SU-DHL-6 (cell line): ENCODE measurements around the gene DAPK2.
A peak's percentile ranks its signal among the peaks of the same experiment; 100 is the strongest.

Experiments
- H2AFZ ChIP-seq: fragments of 200-600 bp; sonication (generic); 2 replicates; pipeline ENCODE4 v1.6.1; 2014; ENCODE audit warnings: low read depth, mild to moderate bottlenecking, moderate library complexity, mixed read lengths, antibody characterized with exemption, low read length; ENCODE audit not compliant: severe bottlenecking
- H3F3A ChIP-seq: fragments of 200-600 bp; shearing (Covaris generic); 2 replicates; pipeline ENCODE4 v1.6.0; 2016; ENCODE audit warnings: antibody characterized with exemption, mild to moderate bottlenecking; ENCODE audit not compliant: insufficient read depth
- H3K27ac ChIP-seq: fragments of 200-600 bp; sonication (generic); 2 replicates; pipeline ENCODE4 v1.5.1; 2016; ENCODE audit warnings: low read depth, mild to moderate bottlenecking, low read length, moderate library complexity, mixed read lengths
- H3K27me3 ChIP-seq: fragments of 200-600 bp; sonication (generic), shearing (Covaris generic); 2 replicates; pipeline ENCODE4 v1.6.0; 2014; ENCODE audit warnings: mild to moderate bottlenecking, low read length
- H3K36me3 ChIP-seq: fragments of 200-600 bp; sonication (generic); 2 replicates; pipeline ENCODE4 v1.6.1; 2014; ENCODE audit warnings: mild to moderate bottlenecking, low read length, mixed read lengths
- H3K4me2 ChIP-seq: fragments of 300-600, 200-600 bp; shearing (Covaris generic), sonication (generic); 2 replicates; pipeline ENCODE4 v1.6.0; 2014; ENCODE audit warnings: low read length, low read depth, mild to moderate bottlenecking; ENCODE audit not compliant: poor library complexity, severe bottlenecking
- H3K4me3 ChIP-seq: fragments of 200-600 bp; sonication (generic); 2 replicates; pipeline ENCODE4 v1.5.1; 2014; ENCODE audit warnings: antibody characterized with exemption, low read length, mild to moderate bottlenecking, mixed read lengths; ENCODE audit not compliant: insufficient read depth, poor library complexity, severe bottlenecking
- H3K79me2 ChIP-seq: fragments of 200-600 bp; sonication (generic); 2 replicates; pipeline ENCODE4 v1.6.1; 2014; ENCODE audit warnings: mild to moderate bottlenecking, low read length, moderate library complexity; ENCODE audit not compliant: insufficient read depth
- H3K9ac ChIP-seq: fragments of 200-600 bp; sonication (generic); 2 replicates; pipeline ENCODE4 v1.7.0; 2014; ENCODE audit warnings: mild to moderate bottlenecking, low read length
- H3K9me2 ChIP-seq: fragments of 200-600 bp; sonication (generic); replicated peaks from 2 replicates; pipeline ENCODE4 v1.6.1; 2014; ENCODE audit warnings: low read length; ENCODE audit not compliant: insufficient read depth
- H3K9me3 ChIP-seq: fragments of 200-600 bp; sonication (generic); 2 replicates; pipeline ENCODE4 v1.6.1; 2014; ENCODE audit warnings: low read length, mixed read lengths; ENCODE audit not compliant: insufficient read depth
- H4K20me1 ChIP-seq: fragments of 200-600 bp; sonication (generic); 2 replicates; pipeline ENCODE4 v1.6.1; 2014; ENCODE audit warnings: low read depth, mild to moderate bottlenecking, antibody characterized with exemption, low read length, moderate library complexity, mixed read lengths
- EZH2phosphoT487 ChIP-seq: fragments of 200-600 bp; sonication (generic), shearing (Covaris generic); conservative IDR thresholded peaks from 2 replicates; pipeline ENCODE4 v1.6.1; 2018; ENCODE audit warnings: mild to moderate bottlenecking, antibody characterized with exemption, low read length, moderate library complexity, mixed read lengths
- TF ChIP-seq, protein P1 (sequence below): fragments of 200-600 bp; sonication (generic); IDR thresholded peaks from one replicate; pipeline ENCODE4 v1.5.1; 2017; ENCODE audit warnings: antibody characterized with exemption, mild to moderate bottlenecking, low read length, moderate library complexity; ENCODE audit not compliant: insufficient read depth, poor library complexity, severe bottlenecking

Gene DAPK2

DNA sequence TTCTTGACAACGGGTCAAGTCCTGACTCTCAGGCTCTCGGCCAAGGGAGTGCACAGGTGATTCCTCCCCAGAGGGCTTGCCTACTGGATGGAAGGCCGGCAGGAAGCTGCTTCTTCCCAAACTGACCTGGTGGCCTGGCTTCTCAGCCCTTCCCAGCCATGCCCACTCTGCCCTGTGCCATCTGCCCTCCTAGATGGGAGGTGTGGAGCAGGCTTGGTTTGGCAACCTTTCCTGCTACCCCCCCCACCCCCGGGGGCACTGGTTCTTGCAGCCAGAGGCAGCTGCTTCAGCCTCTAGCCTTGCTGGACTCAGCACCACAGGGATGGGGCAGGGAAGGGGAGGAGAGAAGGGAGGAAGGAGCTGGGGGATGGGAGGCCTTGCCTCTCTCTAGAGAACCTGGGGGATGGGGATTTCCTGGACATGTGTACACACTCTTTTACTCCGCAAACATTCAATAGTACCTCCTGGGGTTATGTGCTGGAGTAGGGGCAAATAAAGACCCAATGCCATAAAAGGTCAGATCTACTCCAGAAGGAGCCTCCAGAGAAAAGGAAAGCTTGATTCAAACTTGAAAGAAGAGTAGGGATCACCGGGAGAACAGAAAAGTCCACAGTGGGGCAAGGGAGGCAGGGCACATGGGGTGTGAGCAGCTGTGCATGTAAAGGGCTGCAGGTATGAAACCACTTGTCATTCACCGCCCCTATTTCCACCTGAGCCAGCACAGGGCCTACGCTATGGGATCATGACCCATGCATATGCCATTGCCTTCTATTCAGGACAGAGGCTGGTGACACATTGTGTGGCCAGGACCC, 4.2 kb upstream of the DAPK2 start:
- Histone ChIP-seq H3K9me3 (no peaks in the 10 kb centered on the region), H3K36me3 (no peaks in the 10 kb centered on the region), H3K9ac (no peak overlapping the region), H4K20me1 (no peaks in the 10 kb centered on the region), H3K9me2 (no peaks in the 10 kb centered on the region), H3K4me3 (no peak overlapping the region), H3F3A (no peaks in the 10 kb centered on the region), H3K4me2 (no peak overlapping the region), H3K27ac (no peak overlapping the region), H2AFZ (no peak overlapping the region), H3K79me2 (no peaks in the 10 kb centered on the region), H3K27me3 (no peaks in the 10 kb centered on the region)
- TF ChIP-seq EZH2phosphoT487 = no peak

DNA sequence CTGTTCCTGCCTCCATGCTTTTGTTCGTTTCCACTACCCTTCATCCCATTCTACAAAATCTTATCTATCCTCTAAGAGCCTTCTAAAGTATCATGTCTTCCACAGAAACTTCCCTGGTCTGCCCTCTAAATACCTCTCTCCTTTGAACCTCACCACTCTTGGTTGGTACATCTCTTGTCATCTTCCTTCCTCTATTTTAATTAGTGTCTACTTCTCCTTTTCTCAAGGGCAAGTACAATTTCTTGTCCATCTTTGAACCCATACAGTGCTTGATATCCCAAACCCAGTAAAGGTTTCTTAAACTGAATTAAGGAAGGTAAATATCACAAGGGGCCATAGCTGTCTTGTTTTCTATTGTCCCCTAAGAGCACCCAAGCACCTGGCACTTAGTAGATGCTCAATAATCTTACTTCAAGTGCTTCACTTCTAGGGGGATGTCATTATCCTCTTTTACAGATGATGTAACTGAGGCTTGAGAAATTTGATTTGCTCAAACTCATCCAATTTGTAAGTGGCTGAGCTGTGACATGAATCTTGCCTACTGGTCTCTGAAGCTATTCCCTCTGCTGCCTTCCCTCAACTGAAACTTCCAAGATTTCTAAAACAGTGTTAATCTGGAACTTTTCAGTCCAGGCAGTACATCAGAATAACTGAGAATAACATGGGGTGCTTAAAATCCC, 2.6 kb upstream of the DAPK2 start:
- no peaks in the 10 kb centered on the region for H3K9me3 ChIP-seq

DNA sequence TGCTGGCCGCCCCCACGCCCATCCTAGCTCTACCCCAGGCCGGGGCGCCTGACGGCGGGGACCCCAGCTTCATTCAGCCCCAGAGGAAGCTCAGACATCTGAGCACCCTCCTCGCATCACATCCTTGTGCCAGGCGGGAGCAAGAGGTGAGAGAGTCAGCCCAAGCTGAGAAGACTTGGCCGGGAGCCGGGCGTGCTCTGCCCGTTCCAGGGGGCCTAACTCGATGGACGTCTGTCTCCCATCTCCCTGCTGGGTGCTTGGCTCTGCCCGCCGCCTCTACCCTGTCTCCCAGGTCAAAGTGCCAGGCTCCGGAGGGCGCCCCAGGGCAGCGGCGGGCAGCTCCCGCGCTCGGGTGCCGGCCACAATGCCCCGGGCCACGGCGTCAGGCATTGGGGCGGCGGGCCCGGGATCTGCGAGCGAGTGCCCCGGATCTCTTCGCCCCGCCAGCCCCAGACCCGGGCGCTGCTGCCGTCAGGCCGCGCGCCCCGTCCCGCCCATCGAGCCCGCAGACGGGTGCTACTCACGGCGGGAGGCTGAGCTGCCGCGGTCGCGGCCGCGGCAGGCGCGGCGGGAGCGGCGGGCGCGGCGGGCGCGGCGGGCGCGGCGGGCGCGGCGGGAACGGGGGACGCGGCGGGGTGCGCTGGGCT, 388 bp downstream of the DAPK2 start:
- H3K4me2 ChIP-seq = peak overlapping the region; percentile 57
- H3K79me2 ChIP-seq = no peaks in the 10 kb centered on the region
- no peak overlapping the region for H3K9ac ChIP-seq
- H3K9me3 ChIP-seq = no peaks in the 10 kb centered on the region
- TF ChIP-seq, protein P1, sequence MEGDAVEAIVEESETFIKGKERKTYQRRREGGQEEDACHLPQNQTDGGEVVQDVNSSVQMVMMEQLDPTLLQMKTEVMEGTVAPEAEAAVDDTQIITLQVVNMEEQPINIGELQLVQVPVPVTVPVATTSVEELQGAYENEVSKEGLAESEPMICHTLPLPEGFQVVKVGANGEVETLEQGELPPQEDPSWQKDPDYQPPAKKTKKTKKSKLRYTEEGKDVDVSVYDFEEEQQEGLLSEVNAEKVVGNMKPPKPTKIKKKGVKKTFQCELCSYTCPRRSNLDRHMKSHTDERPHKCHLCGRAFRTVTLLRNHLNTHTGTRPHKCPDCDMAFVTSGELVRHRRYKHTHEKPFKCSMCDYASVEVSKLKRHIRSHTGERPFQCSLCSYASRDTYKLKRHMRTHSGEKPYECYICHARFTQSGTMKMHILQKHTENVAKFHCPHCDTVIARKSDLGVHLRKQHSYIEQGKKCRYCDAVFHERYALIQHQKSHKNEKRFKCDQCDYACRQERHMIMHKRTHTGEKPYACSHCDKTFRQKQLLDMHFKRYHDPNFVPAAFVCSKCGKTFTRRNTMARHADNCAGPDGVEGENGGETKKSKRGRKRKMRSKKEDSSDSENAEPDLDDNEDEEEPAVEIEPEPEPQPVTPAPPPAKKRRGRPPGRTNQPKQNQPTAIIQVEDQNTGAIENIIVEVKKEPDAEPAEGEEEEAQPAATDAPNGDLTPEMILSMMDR = no peak
- TF ChIP-seq EZH2phosphoT487 = no peak
- no peaks in the 10 kb centered on the region for H4K20me1 ChIP-seq
- H3K9me2 ChIP-seq = no peaks in the 10 kb centered on the region
- H3K36me3 ChIP-seq = no peaks in the 10 kb centered on the region
- H3K4me3 ChIP-seq = no peak overlapping the region
- no peaks in the 10 kb centered on the region for H3F3A ChIP-seq
- H2AFZ ChIP-seq = peak overlapping the region; percentile 27
- no peaks in the 10 kb centered on the region for H3K27me3 ChIP-seq
- H3K27ac ChIP-seq = no peak overlapping the region

More for the DNA sequence above, 2.6 kb upstream of the DAPK2 start:
- no peaks in the 10 kb centered on the region for H3K27me3 ChIP-seq
- H4K20me1 ChIP-seq = no peaks in the 10 kb centered on the region
- no peak overlapping the region for H2AFZ ChIP-seq
- no peak overlapping the region for H3K4me2 ChIP-seq
- H3K9me2 ChIP-seq = no peaks in the 10 kb centered on the region
- no peaks in the 10 kb centered on the region for H3K36me3 ChIP-seq
- TF ChIP-seq EZH2phosphoT487 = no peak
- TF ChIP-seq, protein P1 = no peak
- no peak overlapping the region for H3K27ac ChIP-seq
- no peak overlapping the region for H3K9ac ChIP-seq
- H3F3A ChIP-seq = no peaks in the 10 kb centered on the region
- H3K4me3 ChIP-seq = no peak overlapping the region
- no peaks in the 10 kb centered on the region for H3K79me2 ChIP-seq

DNA sequence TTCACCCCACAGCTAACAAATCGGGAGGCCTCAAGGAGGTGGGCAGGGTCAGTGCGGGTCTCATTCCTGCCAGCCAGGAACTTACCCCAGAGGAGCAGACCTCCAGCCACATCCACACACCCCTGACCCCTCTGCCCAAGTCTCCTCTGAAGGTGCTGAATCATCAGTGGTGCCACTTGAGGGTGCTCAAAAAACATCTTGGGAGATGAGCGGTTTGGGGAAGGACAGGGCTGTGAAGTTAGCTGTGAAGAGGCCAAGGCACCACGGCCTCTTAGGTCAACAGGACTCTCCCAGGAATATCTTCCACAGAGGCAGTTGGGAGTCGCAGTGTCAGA, 1.2 kb downstream of the DAPK2 start:
- H3K36me3 ChIP-seq = no peaks in the 10 kb centered on the region
- no peak overlapping the region for H3K4me3 ChIP-seq
- no peaks in the 10 kb centered on the region for H3K9me2 ChIP-seq
- H3K4me2 ChIP-seq = no peak overlapping the region
- H3K79me2 ChIP-seq = no peaks in the 10 kb centered on the region
- H3K27me3 ChIP-seq = no peaks in the 10 kb centered on the region
- H3K27ac ChIP-seq = no peak overlapping the region
- no peak overlapping the region for H2AFZ ChIP-seq
- H4K20me1 ChIP-seq = no peaks in the 10 kb centered on the region
- H3F3A ChIP-seq = no peaks in the 10 kb centered on the region
- no peak for TF ChIP-seq EZH2phosphoT487
- TF ChIP-seq, protein P1 = no peak
- no peak overlapping the region for H3K9ac ChIP-seq
- no peaks in the 10 kb centered on the region for H3K9me3 ChIP-seq
